Measurements from ENCODE around the gene IQCF6. TPM values are rescaled to one million over a fixed set of nuclear protein-coding genes. Genes with fewer than 3 reads are reported as not detected.

Gene IQCF6
- total RNA-seq, 3 donors from 2014 or later, result not detected

- H3K4me1 ChIP-seq, result no peaks in the 10 kb centered on the region
- H3K9me3 ChIP-seq, result no peaks in the 10 kb centered on the region
- intact Hi-C loops (cut with DNase I; ENCODE audit: low total_unique reads), result no loop called here
- no peak overlapping the region for H3K4me3 ChIP-seq
- no peak overlapping the region for H3K27ac ChIP-seq
- H3K27me3 ChIP-seq, result no peaks in the 10 kb centered on the region
- TF ChIP-seq CTCF (IDR thresholded peaks at IDR 0.05) (no peak), POLR2AphosphoS5 (IDR thresholded peaks at IDR 0.05) (no peak), POLR2A (IDR thresholded peaks at IDR 0.05) (no peak)
- no peak for DNase-seq (ENCODE audit: low spot score in 2 of 2)
- H3K36me3 ChIP-seq, result no peaks in the 10 kb centered on the region
Measured at GRCh38 chr3:51816723-51817122, 37.7 kb upstream of the IQCF6 start.

GRCh38 chr3:51815614-51816013, 36.6 kb upstream of the IQCF6 start:
- TF ChIP-seq POLR2AphosphoS5 (IDR thresholded peaks at IDR 0.05), result no peak
- TF ChIP-seq CTCF (IDR thresholded peaks at IDR 0.05), result no peak
- TF ChIP-seq POLR2A (IDR thresholded peaks at IDR 0.05), result no peak
- intact Hi-C loops (cut with DNase I; ENCODE audit: low total_unique reads), result no loop called here
- H3K4me1 ChIP-seq, result no peaks in the 10 kb centered on the region
- no peak overlapping the region for H3K4me3 ChIP-seq
- no peak for DNase-seq (ENCODE audit: low spot score in 2 of 2)
- no peaks in the 10 kb centered on the region for H3K27me3 ChIP-seq
- no peaks in the 10 kb centered on the region for H3K36me3 ChIP-seq
- no peak overlapping the region for H3K27ac ChIP-seq
- H3K9me3 ChIP-seq, result no peaks in the 10 kb centered on the region

- Histone ChIP-seq H3K27ac (no peak overlapping the region), H3K27me3 (no peaks in the 10 kb centered on the region), H3K4me1 (no peaks in the 10 kb centered on the region), H3K9me3 (no peaks in the 10 kb centered on the region), H3K4me3 (no peak overlapping the region), H3K36me3 (no peaks in the 10 kb centered on the region)
- no peak for DNase-seq (ENCODE audit: low spot score in 2 of 2)
- intact Hi-C loops (cut with DNase I; ENCODE audit: low total_unique reads), result no loop called here
- TF ChIP-seq POLR2A (IDR thresholded peaks at IDR 0.05) (no peak), POLR2AphosphoS5 (IDR thresholded peaks at IDR 0.05) (no peak), CTCF (IDR thresholded peaks at IDR 0.05) (no peak)
Measured at GRCh38 chr3:51814034-51814433, 35.0 kb upstream of the IQCF6 start.

GRCh38 chr3:51813539-51813938, 34.5 kb upstream of the IQCF6 start:
- Histone ChIP-seq H3K27me3 (no peaks in the 10 kb centered on the region), H3K9me3 (no peaks in the 10 kb centered on the region), H3K4me3 (no peak overlapping the region), H3K27ac (no peak overlapping the region), H3K4me1 (no peaks in the 10 kb centered on the region), H3K36me3 (no peaks in the 10 kb centered on the region)
- intact Hi-C loops (cut with DNase I; ENCODE audit: low total_unique reads), result no loop called here
- no peak for DNase-seq (ENCODE audit: low spot score in 2 of 2)
- TF ChIP-seq POLR2AphosphoS5 (IDR thresholded peaks at IDR 0.05) (no peak), CTCF (IDR thresholded peaks at IDR 0.05) (no peak), POLR2A (IDR thresholded peaks at IDR 0.05) (no peak)

GRCh38 chr3:51808934-51809333, 29.9 kb upstream of the IQCF6 start:
- Histone ChIP-seq H3K27ac (no peak overlapping the region), H3K4me1 (no peaks in the 10 kb centered on the region), H3K9me3 (no peaks in the 10 kb centered on the region), H3K4me3 (no peak overlapping the region), H3K36me3 (no peaks in the 10 kb centered on the region), H3K27me3 (no peaks in the 10 kb centered on the region)
- intact Hi-C loops (cut with DNase I; ENCODE audit: low total_unique reads), result no loop called here
- no peak for TF ChIP-seq CTCF (IDR thresholded peaks at IDR 0.05)
- no peak for TF ChIP-seq POLR2AphosphoS5 (IDR thresholded peaks at IDR 0.05)
- no peak for TF ChIP-seq POLR2A (IDR thresholded peaks at IDR 0.05)
- no peak for DNase-seq (ENCODE audit: low spot score in 2 of 2)
